ENCODE data around the gene TARS3. TPM values are rescaled to one million over a fixed set of nuclear protein-coding genes. Genes with fewer than 3 reads are reported as not detected.

The TARS3 gene
- total and polyA plus RNA-seq, 2 experiments from 2014 or later: 9.7 to 28.5 TPM

DNA sequence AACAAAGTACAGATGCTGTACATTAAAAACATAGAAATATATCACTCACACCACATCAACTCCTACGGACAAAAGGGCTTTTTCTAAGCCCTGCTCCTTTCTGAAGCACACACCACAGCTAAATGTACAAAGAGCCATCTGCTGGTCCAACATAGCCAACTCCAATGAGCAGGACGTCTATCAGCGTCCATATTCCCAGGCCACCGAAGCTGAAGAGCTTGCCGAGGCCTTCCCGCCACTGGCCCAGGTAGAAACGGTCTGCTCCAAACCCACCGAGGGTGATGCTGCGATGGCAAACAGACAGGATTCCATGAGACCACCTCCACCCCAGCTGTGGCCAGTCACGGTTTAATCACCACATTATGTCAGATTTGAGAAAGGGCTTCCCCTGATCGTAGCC lies 81.9 kb downstream of the TARS3 start:
- 80% methylated on average over 11 of the region's 11 CpGs for WGBS (ENCODE audit: low lambda C conversion rate, missing lambda C conversion rate)
- peaks cover 3% of the 10 kb centered on the region for H3K36me3 ChIP-seq (replicated peaks; ENCODE audit: insufficient read depth, low read depth)

DNA sequence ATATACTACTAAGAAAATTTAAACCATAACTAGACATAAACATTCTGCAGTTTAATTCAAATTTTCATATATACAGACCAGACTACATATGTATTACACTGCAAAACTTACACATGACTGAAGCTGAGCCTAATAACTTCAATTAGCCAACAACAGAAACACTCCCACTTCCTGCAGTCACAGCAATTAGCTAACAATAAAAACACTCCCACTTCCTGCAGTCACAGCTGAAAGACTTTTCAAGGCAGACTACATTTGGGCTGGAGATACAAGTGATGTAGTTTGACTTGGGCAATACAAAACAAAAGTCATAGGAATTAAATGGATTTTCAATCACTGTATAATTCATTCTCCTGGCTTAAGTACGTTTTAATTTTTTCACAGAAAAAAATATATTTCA lies 82.4 kb downstream of the TARS3 start:
- WGBS (ENCODE audit: low lambda C conversion rate, missing lambda C conversion rate): 82% methylated on average over 1 of the region's 1 CpG
- H2AFZ ChIP-seq: no peak overlapping the region
- no peak overlapping the region for H3K4me3 ChIP-seq
- DNase-seq (ENCODE audit: low spot score): no peak
- peak overlapping the region; percentile 8 for H3K27ac ChIP-seq
- peaks cover 4% of the 10 kb centered on the region for H3K4me1 ChIP-seq (ENCODE audit: insufficient read depth)
- H3K9me2 ChIP-seq (replicated peaks; ENCODE audit: insufficient read depth): no peaks in the 10 kb centered on the region
- peaks cover 3% of the 10 kb centered on the region for H3K36me3 ChIP-seq (replicated peaks; ENCODE audit: insufficient read depth, low read depth)
- H3K9me3 ChIP-seq (ENCODE audit: low read depth): no peaks in the 10 kb centered on the region
- H3K27me3 ChIP-seq: no peaks in the 10 kb centered on the region
- peaks cover 9% of the 10 kb centered on the region for H3K79me2 ChIP-seq
- TF ChIP-seq EZH2phosphoT487 (IDR thresholded peaks at IDR 0.05; ENCODE audit: low read depth, severe bottlenecking, unreplicated experiment) (no peak), EZH2 (IDR thresholded peaks at IDR 0.05; ENCODE audit: borderline replicate concordance) (no peak)
- TF ChIP-seq, protein P1, sequence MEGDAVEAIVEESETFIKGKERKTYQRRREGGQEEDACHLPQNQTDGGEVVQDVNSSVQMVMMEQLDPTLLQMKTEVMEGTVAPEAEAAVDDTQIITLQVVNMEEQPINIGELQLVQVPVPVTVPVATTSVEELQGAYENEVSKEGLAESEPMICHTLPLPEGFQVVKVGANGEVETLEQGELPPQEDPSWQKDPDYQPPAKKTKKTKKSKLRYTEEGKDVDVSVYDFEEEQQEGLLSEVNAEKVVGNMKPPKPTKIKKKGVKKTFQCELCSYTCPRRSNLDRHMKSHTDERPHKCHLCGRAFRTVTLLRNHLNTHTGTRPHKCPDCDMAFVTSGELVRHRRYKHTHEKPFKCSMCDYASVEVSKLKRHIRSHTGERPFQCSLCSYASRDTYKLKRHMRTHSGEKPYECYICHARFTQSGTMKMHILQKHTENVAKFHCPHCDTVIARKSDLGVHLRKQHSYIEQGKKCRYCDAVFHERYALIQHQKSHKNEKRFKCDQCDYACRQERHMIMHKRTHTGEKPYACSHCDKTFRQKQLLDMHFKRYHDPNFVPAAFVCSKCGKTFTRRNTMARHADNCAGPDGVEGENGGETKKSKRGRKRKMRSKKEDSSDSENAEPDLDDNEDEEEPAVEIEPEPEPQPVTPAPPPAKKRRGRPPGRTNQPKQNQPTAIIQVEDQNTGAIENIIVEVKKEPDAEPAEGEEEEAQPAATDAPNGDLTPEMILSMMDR (IDR thresholded peaks at IDR 0.05; ENCODE audit: poor library complexity): no peak
- H4K20me1 ChIP-seq (ENCODE audit: insufficient read depth, poor library complexity, severe bottlenecking): no peaks in the 10 kb centered on the region
- H3K4me2 ChIP-seq: no peak overlapping the region

More for the DNA sequence above, 81.9 kb downstream of the TARS3 start:
- peak overlapping the region; percentile 8 for H3K27ac ChIP-seq
- no peak for DNase-seq (ENCODE audit: low spot score)
- H3K79me2 ChIP-seq: peaks cover 14% of the 10 kb centered on the region
- no peaks in the 10 kb centered on the region for H3K9me2 ChIP-seq (replicated peaks; ENCODE audit: insufficient read depth)
- no peak overlapping the region for H2AFZ ChIP-seq
- no peak overlapping the region for H3K4me2 ChIP-seq
- no peaks in the 10 kb centered on the region for H3K27me3 ChIP-seq
- TF ChIP-seq EZH2 (IDR thresholded peaks at IDR 0.05; ENCODE audit: borderline replicate concordance): no peak
- TF ChIP-seq, protein P1 (IDR thresholded peaks at IDR 0.05; ENCODE audit: poor library complexity): no peak
- no peak overlapping the region for H3K4me3 ChIP-seq
- no peaks in the 10 kb centered on the region for H3K9me3 ChIP-seq (ENCODE audit: low read depth)
- no peaks in the 10 kb centered on the region for H4K20me1 ChIP-seq (ENCODE audit: insufficient read depth, poor library complexity, severe bottlenecking)
- H3K4me1 ChIP-seq (ENCODE audit: insufficient read depth): peaks cover 3% of the 10 kb centered on the region

DNA sequence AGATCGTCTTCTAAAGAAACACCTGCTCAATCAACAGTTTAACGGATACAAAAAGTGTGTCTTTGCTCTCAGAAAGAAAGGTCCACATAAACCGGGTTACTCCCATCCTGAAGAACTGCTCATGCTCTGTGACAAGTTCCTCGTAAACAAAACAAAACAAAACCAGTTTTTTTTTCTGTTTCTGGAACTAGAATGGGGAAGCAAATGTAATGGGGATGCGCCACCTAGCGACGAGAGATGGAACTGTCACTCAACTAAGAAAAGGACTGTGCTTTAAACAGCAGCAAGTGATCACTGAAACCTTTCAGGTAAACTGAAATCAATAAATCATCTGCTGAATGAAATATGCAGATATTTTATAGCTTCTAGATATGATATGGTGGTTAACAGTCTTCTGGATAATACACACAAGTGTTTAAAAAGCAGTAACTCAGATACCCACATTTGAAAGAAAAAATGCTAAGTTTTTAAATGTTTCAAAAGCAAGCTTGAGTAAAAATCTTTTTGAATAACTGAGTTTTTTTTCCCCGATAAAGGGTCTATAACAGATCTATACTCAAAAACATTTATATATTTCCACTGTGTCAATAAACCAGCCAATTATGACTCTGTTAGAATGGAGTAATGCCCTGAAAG lies 83.0 kb downstream of the TARS3 start:
- no peaks in the 10 kb centered on the region for H3K27me3 ChIP-seq
- H3K79me2 ChIP-seq: peaks cover 5% of the 10 kb centered on the region
- no peak overlapping the region for H3K4me3 ChIP-seq
- H3K4me1 ChIP-seq (ENCODE audit: insufficient read depth): peaks cover 4% of the 10 kb centered on the region
- no peak overlapping the region for H3K27ac ChIP-seq
- peak; percentile 78 for DNase-seq (ENCODE audit: low spot score)
- no peaks in the 10 kb centered on the region for H4K20me1 ChIP-seq (ENCODE audit: insufficient read depth, poor library complexity, severe bottlenecking)
- no peaks in the 10 kb centered on the region for H3K9me2 ChIP-seq (replicated peaks; ENCODE audit: insufficient read depth)
- H3K9me3 ChIP-seq (ENCODE audit: low read depth): no peaks in the 10 kb centered on the region
- H3K36me3 ChIP-seq (replicated peaks; ENCODE audit: insufficient read depth, low read depth): no peaks in the 10 kb centered on the region
- no peak overlapping the region for H2AFZ ChIP-seq
- no peak overlapping the region for H3K4me2 ChIP-seq
- TF ChIP-seq, protein P1 (IDR thresholded peaks at IDR 0.05; ENCODE audit: poor library complexity): peak; percentile 87
- TF ChIP-seq EZH2phosphoT487 (IDR thresholded peaks at IDR 0.05; ENCODE audit: low read depth, severe bottlenecking, unreplicated experiment) (no peak), EZH2 (IDR thresholded peaks at IDR 0.05; ENCODE audit: borderline replicate concordance) (no peak)
- 34% methylated on average over 8 of the region's 8 CpGs for WGBS (ENCODE audit: low lambda C conversion rate, missing lambda C conversion rate)

All from hepatocyte (in vitro differentiated cells).